Spinal cord (tissue), 10 donors: Measurements from ENCODE around the gene RAI14. TPM values are rescaled to one million over a fixed set of nuclear protein-coding genes. Genes with fewer than 3 reads are reported as not detected.
"Not testable (repeated sequence)": the region's sequence is repeated elsewhere in the genome, so short reads cannot be mapped to it uniquely, and the experiment has no call there.

Experiments
- DNase-seq, 6 donors: peaks; one replicate each; pipeline versions ENCODE4 v3.0.0 to v3.0.0-alpha.2; 2013 to 2015; ENCODE audit warnings: low spot score in 6 of 6, low read depth in 4 of 6
- H3K27ac ChIP-seq: one replicate; pipeline ENCODE4 v1.5.1; 2013; ENCODE audit warnings: low read depth, low read length, control low read depth
- H3K27me3 ChIP-seq: one replicate; pipeline ENCODE4 v1.6.1; 2013; ENCODE audit warnings: low read length; ENCODE audit not compliant: control insufficient read depth, insufficient read depth
- H3K36me3 ChIP-seq: one replicate; pipeline ENCODE4 v1.6.1; 2013; ENCODE audit warnings: low read length; ENCODE audit not compliant: control insufficient read depth, insufficient read depth
- H3K4me1 ChIP-seq: one replicate; pipeline ENCODE4 v1.6.1; 2013; ENCODE audit warnings: low read length; ENCODE audit not compliant: control insufficient read depth, insufficient read depth
- H3K4me3 ChIP-seq: one replicate; pipeline ENCODE4 v1.5.1; 2013; ENCODE audit warnings: low read depth, low read length, control low read depth
- H3K9me3 ChIP-seq: one replicate; pipeline ENCODE4 v1.6.1; 2013; ENCODE audit warnings: low read length; ENCODE audit not compliant: control insufficient read depth, insufficient read depth
- WGBS: methylation state at CpG from one replicate; pipeline ENCODE4 v1.1.5; 2013; ENCODE audit warnings: missing lambda C conversion rate; ENCODE audit not compliant: insufficient coverage; 5-methylcytosine and 5-hydroxymethylcytosine counted together
- polyA plus RNA-seq, 2 donors: library from polyadenylated mRNA; unstranded; fragments of 120-200 nt; gene quantifications; one replicate each; pipeline ENCODE4 v1.2.1, GENCODE V29; 2013; ENCODE audit not compliant: insufficient read length in 2 of 2
- total RNA-seq, 2 donors: library from RNA; depleted of rRNA in 1 of 2; stranded (reverse); fragments of 120-200 nt in 1 of 2; fragments of >200 nt in 1 of 2; gene quantifications; one replicate each; pipeline versions ENCODE4 v1.2.3 to v1.2.4, GENCODE V29; 2013 to 2014
- donor health status: healthy.

Gene RAI14
- total and polyA plus RNA-seq, 4 donors: 17.3 to 48.8 (median 26.9) TPM

DNA sequence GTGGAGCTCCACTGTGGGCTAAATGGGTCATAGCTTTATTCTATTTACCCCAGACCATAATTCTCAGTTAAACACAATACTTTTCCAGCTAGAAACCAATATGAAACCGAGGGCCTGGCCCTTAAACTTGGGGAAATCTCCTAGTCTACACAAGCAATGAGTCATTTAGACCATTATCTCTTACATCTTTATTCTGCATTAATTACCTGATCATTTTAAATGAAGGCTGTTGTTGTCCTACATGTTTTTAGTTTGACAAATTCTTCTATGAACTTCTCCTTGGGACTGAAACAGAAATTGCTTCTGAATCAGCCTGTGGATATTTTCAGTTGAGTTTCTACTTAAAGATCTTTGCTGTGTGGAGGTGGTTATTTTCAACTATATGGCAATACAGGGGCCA is 37.9 kb downstream of the RAI14 start:
- no peak overlapping the region for H3K4me3 ChIP-seq
- H3K27me3 ChIP-seq: no peaks in the 10 kb centered on the region
- WGBS: 100% methylated on average over 1 of the region's 1 CpG
- no peak for DNase-seq
- peak overlapping the region; percentile 22 for H3K27ac ChIP-seq
- peaks cover 5% of the 10 kb centered on the region for H3K4me1 ChIP-seq
- H3K36me3 ChIP-seq: peaks cover 2% of the 10 kb centered on the region
- no peaks in the 10 kb centered on the region for H3K9me3 ChIP-seq

DNA sequence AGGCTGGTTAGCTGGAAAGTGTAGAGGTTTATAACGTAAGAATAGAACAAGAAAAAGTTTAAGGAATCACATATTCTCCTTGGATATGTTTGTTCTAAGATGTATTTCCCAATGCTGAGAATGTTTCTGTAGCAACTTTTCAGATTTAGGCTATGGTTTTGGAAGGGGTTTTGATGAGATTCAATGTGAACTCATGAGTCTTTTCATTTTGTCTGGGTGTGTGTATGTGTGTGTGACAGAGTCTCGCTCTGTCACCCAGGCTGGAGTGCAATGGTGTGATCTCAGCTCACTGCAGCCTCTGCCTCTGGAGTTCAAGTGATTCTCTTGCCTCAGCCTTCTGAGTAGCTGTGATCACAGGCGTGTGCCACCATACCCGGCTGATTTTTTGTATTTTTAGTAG is 38.6 kb downstream of the RAI14 start:
- H3K27me3 ChIP-seq: no peaks in the 10 kb centered on the region
- H3K9me3 ChIP-seq: no peaks in the 10 kb centered on the region
- H3K27ac ChIP-seq: no peak overlapping the region
- peaks cover 5% of the 10 kb centered on the region for H3K4me1 ChIP-seq
- H3K36me3 ChIP-seq: no peaks in the 10 kb centered on the region
- 88% methylated on average over 4 of the region's 4 CpGs for WGBS
- H3K4me3 ChIP-seq: no peak overlapping the region
- no peak for DNase-seq

DNA sequence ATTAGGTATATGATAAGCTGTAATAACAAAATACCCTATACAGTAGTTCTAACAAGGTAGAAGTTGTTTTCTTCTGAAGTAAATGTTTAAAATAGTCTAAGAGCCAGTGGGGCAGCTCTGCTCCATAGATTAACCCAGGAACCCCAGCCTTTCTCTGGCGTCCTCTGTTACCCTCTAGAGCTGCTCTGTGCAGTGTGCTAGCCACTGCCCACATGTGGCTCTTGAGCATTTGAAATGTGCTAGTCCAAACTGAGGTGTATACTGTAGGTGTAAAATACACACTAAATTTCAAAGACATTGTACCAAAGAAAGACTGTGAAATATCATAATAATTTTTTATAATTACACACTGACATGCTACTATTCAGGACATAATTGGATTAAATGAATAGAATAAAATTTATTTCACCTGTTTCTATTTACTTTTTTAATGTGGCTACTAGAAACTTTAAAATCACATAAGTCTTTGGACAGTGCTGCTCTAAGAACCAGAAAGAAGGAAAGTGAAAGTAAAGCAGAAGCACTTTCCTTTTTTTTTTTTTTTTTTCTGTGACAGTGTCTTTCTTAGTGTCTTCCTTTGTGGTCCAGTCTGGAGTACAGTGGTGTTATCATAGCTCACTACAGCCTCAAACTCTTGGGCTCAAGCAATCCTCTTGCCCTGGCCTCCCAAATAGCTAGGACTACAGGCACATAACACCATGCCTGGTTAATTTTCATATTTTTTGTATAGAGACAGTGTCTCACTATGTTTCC is 39.3 kb downstream of the RAI14 start:
- Histone ChIP-seq H3K27me3 (no peaks in the 10 kb centered on the region), H3K27ac (no peak overlapping the region), H3K36me3 (no peaks in the 10 kb centered on the region), H3K4me3 (no peak overlapping the region), H3K4me1 (peaks cover 5% of the 10 kb centered on the region), H3K9me3 (no peaks in the 10 kb centered on the region)
- no CpG with 5 or more reads among the region's 1 CpG for WGBS
- no peak for DNase-seq

DNA sequence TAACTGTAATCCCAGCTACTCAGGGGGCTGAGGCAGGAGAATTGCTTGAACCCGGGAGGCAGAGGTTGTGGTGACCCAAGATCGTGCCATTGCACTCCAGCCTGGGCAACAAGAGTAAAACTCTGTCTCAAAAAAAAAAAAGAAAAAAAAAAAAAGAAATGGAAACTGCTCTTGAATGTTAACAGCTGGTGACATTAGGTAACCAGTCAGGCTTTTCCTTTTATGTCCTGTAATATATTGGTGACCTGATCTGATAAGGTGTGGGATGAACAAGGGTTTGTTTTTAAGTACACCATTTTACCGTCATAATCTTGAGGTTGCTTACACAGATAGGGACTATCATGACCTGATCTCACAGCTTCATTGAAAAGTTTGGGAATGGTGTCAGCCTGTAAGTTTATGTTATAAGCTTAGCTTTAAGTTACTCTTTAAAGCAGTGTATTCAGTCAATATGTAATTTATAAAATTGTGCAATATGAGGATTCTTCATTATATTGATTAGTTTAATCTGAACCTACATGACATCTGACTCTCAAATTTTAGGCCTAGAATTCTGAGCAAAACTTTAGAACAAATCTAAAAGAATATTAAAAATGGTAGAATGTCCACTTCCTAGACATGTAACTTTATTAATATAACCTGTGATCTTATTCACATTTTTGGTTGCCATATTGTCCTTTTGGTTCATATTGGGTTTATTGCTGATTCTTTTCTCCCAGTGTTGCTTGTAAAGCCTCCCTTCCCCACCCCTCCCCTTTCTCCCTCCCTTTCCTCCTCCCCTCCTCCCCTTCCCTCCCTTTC is 41.4 kb downstream of the RAI14 start:
- WGBS: no CpG with 5 or more reads among the region's 3 CpGs
- Histone ChIP-seq H3K4me3 (no peak overlapping the region), H3K4me1 (peaks cover 5% of the 10 kb centered on the region), H3K9me3 (no peaks in the 10 kb centered on the region), H3K27ac (no peak overlapping the region), H3K36me3 (no peaks in the 10 kb centered on the region), H3K27me3 (no peaks in the 10 kb centered on the region)
- DNase-seq: no peak

DNA sequence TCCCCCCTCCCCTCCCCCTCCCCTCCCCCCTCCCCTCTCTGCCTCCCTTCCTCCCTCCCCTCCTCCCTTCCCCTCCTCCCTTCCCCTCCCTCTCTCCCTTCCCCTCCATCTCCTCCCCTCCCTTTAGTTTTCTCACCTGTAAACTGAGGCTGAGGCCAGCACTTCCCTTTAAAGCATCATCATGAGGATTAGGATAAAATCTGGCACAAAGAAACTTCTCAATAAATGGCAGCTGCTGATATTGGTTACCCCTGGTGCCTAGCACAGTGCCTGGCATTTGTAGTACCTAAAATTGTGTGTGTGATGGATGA is 41.9 kb downstream of the RAI14 start:
- Histone ChIP-seq H3K9me3 (no peaks in the 10 kb centered on the region), H3K27me3 (no peaks in the 10 kb centered on the region), H3K4me1 (peaks cover 5% of the 10 kb centered on the region), H3K36me3 (no peaks in the 10 kb centered on the region), H3K27ac (no peak overlapping the region), H3K4me3 (no peak overlapping the region)
- no peak for DNase-seq

DNA sequence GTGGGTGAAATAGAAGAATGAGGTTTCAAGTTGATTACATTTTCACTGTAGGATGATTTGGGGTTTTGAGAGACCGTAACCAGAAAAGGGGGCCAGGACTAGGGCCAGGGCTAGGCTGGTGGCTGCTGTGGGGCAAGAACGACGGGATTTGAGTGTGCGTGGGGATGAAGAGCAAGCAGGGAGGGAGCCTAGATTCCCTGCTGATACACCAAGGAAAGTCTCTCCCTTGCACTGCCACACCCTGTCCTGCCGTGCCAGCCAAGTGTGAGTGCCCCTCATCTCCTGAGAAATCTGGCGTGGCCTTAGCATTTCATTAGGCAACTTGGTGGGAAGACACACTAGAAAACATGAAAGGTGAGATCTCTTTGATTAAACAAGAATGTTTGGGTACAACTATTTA is 42.6 kb downstream of the RAI14 start:
- Histone ChIP-seq H3K9me3 (no peaks in the 10 kb centered on the region), H3K36me3 (no peaks in the 10 kb centered on the region), H3K27ac (no peak overlapping the region), H3K4me1 (peaks cover 5% of the 10 kb centered on the region), H3K4me3 (no peak overlapping the region), H3K27me3 (no peaks in the 10 kb centered on the region)
- DNase-seq: no peak
- WGBS: 90% methylated on average over 4 of the region's 6 CpGs

DNA sequence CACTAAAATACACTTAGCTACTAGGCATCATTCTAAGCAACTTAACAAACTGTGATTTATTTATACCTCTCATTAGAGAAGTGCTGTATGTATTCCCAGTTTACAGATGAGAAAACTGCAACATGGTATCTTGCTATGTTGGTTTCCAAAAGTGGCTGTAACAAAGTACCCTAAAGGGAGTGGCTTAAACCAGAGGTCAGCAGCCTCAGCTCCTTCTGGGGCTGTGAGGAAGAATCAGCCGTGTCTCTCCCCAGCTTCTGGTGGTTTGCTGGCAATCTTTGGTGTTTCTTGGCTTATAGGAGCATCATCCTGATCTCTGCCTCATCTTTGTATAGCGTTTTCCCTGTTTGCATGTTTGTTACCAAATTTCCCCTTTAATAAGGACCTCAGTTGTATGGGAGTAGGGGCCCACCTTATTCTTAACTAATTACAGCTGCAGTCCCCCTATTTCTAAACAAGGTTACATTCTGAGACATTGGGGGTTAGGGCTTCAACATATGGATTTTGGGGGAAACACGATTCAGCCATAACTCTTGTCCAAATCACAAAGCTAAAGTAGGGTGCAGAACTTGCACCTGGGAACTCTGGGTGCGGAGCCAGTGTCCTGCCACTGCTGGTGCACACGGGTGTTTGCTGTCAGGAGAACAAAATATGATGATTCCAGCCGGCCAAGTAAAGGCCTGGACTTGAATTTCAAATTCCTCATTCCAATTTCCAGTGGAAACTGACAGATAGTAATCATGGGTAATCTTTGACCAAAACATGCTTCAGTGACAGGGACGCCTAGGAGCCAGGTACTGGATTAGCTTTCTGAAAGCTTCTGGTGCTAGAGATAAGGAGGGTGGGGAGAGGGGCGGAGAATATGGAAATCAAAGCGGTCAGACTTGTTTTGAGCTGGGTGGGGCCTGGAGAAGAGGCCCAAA is 43.3 kb downstream of the RAI14 start:
- H3K4me1 ChIP-seq: peaks cover 5% of the 10 kb centered on the region
- no peak overlapping the region for H3K4me3 ChIP-seq
- H3K27me3 ChIP-seq: no peaks in the 10 kb centered on the region
- H3K27ac ChIP-seq: no peak overlapping the region
- 70% methylated on average over 5 of the region's 9 CpGs for WGBS
- DNase-seq: no peak
- no peaks in the 10 kb centered on the region for H3K36me3 ChIP-seq
- H3K9me3 ChIP-seq: no peaks in the 10 kb centered on the region

DNA sequence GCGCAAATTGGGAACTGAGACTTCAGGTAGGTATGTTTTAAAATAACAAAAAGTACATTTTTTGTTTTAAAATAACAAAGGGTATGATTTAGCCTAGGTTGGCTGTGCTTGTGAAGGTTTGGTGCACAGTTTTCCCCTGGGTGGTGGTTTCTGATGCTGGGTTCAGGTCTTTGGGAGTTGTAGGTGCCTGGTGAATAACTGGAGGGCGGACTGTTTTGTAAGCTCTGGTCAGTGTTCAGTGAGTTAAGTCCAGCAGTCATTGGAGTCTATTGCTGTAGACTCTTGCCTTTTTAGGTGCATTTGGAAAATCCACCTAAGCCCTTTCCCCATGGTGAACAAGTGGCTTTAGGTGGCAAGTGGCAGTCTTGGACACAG is 43.9 kb downstream of the RAI14 start:
- Histone ChIP-seq H3K9me3 (no peaks in the 10 kb centered on the region), H3K4me1 (peaks cover 2% of the 10 kb centered on the region), H3K27me3 (no peaks in the 10 kb centered on the region), H3K27ac (no peak overlapping the region), H3K36me3 (no peaks in the 10 kb centered on the region), H3K4me3 (no peak overlapping the region)
- no peak for DNase-seq
- 100% methylated on average over 2 of the region's 2 CpGs for WGBS

DNA sequence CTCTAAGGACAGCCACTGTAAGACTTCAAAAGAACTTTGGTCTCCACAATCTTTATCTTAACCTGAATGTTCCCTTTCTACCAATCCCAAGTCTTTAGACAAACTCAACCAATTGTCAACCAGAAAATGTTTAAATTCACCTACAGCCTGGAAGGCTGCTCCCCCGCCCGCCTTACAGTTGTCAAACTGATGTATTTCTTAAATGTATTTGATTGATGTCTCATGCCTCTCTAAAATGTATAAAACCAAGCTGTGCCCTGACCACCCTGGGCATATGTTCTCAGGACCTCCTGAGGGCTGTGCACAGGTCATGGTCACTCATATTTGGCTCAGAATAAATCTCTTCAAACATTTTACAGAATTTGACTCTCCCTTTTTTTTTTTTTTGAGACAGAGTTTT is 45.3 kb downstream of the RAI14 start:
- H3K27me3 ChIP-seq, H3K36me3 ChIP-seq, H3K4me1 ChIP-seq, H3K9me3 ChIP-seq, DNase-seq, H3K27ac ChIP-seq, H3K4me3 ChIP-seq: not testable (repeated sequence)
- WGBS: no CpG with 5 or more reads among the region's 2 CpGs
